HepG2 (cell line): ENCODE results near the gene DCAF4.

Experiments
- YY1 ChIP-seq: IDR thresholded peaks from 2 replicates; pipeline ENCODE4 v1.6.1; 2011; ENCODE audit warnings: low read length, low read depth, moderate library complexity, mild to moderate bottlenecking; ENCODE audit not compliant: insufficient read depth, insufficient replicate concordance
- TF ChIP-seq, protein P1 (sequence below): sonication (generic); formaldehyde crosslinking; IDR thresholded peaks from 2 replicates; pipeline ENCODE4 v1.8.0; 2022; ENCODE audit warnings: low read depth, missing genetic modification reagents

DNA sequence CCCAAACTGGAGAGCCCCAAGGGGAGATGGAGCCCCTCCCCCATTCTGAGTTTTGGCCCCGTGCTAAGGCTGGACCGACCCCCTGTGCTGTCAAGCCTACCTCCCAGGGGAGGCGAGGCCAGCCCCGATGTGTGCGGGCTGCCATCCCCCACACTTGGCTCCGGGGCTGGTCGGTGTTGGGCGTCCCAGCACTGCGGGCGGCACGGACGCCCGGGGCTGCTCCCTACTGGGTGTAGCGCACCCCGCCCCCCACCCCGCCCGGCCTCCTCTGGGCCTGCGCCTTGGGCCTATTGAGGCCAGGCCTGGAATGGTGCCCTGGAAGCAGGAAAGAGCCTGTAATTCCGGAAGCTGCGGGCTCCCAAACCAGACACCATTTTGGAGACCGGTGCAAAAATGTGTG is 2.6 kb downstream of the DCAF4 start:
- no peak for TF ChIP-seq YY1
- TF ChIP-seq, protein P1, sequence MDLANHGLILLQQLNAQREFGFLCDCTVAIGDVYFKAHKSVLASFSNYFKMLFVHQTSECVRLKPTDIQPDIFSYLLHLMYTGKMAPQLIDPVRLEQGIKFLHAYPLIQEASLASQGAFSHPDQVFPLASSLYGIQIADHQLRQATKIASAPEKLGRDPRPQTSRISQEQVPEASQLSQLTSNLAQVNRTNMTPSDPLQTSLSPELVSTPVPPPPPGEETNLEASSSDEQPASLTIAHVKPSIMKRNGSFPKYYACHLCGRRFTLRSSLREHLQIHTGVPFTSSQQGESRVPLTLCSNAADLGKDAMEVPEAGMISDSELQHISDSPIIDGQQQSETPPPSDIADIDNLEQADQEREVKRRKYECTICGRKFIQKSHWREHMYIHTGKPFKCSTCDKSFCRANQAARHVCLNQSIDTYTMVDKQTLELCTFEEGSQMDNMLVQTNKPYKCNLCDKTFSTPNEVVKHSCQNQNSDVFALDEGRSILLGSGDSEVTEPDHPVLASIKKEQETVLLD (CRISPR knock-in tag) = no peak
